ENCODE data around the gene MTURN. TPM values are rescaled to one million over a fixed set of nuclear protein-coding genes. Genes with fewer than 3 reads are reported as not detected.

MTURN gene
- total and polyA plus RNA-seq, 9 of the 15 experiments (the other 6 are each of a cell fraction or from before 2014, with no cell fraction given), result 0.94 to 14.8 (median 6.4) TPM

- no peak for TF ChIP-seq ZNF24 (IDR thresholded peaks at IDR 0.05)
- no peak for TF ChIP-seq ARID3A (IDR thresholded peaks at IDR 0.05; ENCODE audit: borderline replicate concordance, low read depth, low read length)
- no peak for TF ChIP-seq FOXJ2 (tag; IDR thresholded peaks at IDR 0.05)
- TF ChIP-seq U2AF1 (optimal IDR thresholded peaks at IDR 0.05; ENCODE audit: low read depth, low read length), result no peak
- TF ChIP-seq PBX2 (CRISPR knock-in tag; IDR thresholded peaks at IDR 0.05; ENCODE audit: low read depth), result no peak
- TF ChIP-seq PBX2 (tag; conservative IDR thresholded peaks at IDR 0.05; ENCODE audit: low read depth), result no peak
- no peak for TF ChIP-seq MEF2A (IDR thresholded peaks at IDR 0.05; ENCODE audit: control insufficient read depth, low read depth, low read length)
- TF ChIP-seq BCOR (IDR thresholded peaks at IDR 0.05), result peak; percentile 88
- no peak for TF ChIP-seq MEIS2 (IDR thresholded peaks at IDR 0.05; ENCODE audit: partially characterized antibody)
- TF ChIP-seq ILK (tag; IDR thresholded peaks at IDR 0.05; ENCODE audit: borderline replicate concordance, low read depth), result no peak
- TF ChIP-seq XRCC3 (IDR thresholded peaks at IDR 0.05), result no peak
- no peak for TF ChIP-seq SAFB (IDR thresholded peaks at IDR 0.05; ENCODE audit: borderline replicate concordance, low read depth, low read length)
- peak; percentile 56 to 81; a peak in 3 of 4 replicates for TF ChIP-seq KDM1A (IDR thresholded peaks at IDR 0.05)
- TF ChIP-seq ZNF444 (CRISPR knock-in tag; IDR thresholded peaks at IDR 0.05), result no peak
- TF ChIP-seq SMARCA5 (IDR thresholded peaks at IDR 0.05), result 0 out of 2 replicates have a peak, but pooled peaks have one; percentile 33
Observed at GRCh38 chr7:30136743-30137485, 2.1 kb downstream of the MTURN start (continued).
